HepG2 (cell line): ENCODE data around the gene ABL2. TPM values are rescaled to one million over a fixed set of nuclear protein-coding genes. Genes with fewer than 3 reads are reported as not detected.

Experiments
- ATAC-seq: fragments of 200-7000 bp; cut with Tn5 transposase; 3 replicates; pipeline ENCODE4 v1.9.1; 2020; ENCODE audit warnings: mild to moderate bottlenecking, moderate library complexity
- BruUV-seq: library from RNA; stranded (reverse); fragments of 400-500 nt; replicated peaks from 2 replicates; lab custom pipeline; 2021; lab: Mats Ljungman, UMichigan
- CTCF ChIA-PET: fragments of 300-600 bp; formaldehyde crosslinking; extraction: SDS; loops from one replicate; lab custom pipeline; 2021; ENCODE audit warnings: low total read pairs, inconsistent platforms, low intra/inter-chr PET ratio; lab: Yijun Ruan, JAX
- POLR2A ChIA-PET: fragments of 350-600 bp; sonication (Branson Sonifier 250); formaldehyde crosslinking; loops from one replicate; lab custom pipeline; 2020; ENCODE audit warnings: antibody characterized with exemption, inconsistent platforms; lab: Yijun Ruan, JAX
- DNase-seq: peaks from one replicate; pipeline ENCODE4 v3.0.0-alpha.2; 2015; ENCODE audit warnings: low spot score
- FAIRE-seq: peaks from 3 replicates; lab custom pipeline; 2011; peaks lifted over from hg19 to GRCh38; lab: Jason Lieb, UNC
- H2AFZ ChIP-seq: one replicate; pipeline ENCODE4 v1.6.1; 2011; ENCODE audit warnings: low read length, inconsistent platforms
- H3K27ac ChIP-seq: fragments of 300-600 bp; 3 replicates; pipeline ENCODE4 v1.8.0; 2011; ENCODE audit warnings: mixed run types, mild to moderate bottlenecking, mixed read lengths, low read length, inconsistent platforms; ENCODE audit not compliant: insufficient read depth; ENCODE audit errors: extremely low read length
- H3K27me3 ChIP-seq, 2 experiments: fragments of 200-600 bp in 1 of 2; 2 replicates in 1 of 2; 3 replicates in 1 of 2; pipeline versions ENCODE4 v1.6.0 to v1.8.0; 2011; ENCODE audit warnings: low read length in 2 of 2, mild to moderate bottlenecking in 2 of 2, moderate library complexity in 2 of 2, inconsistent platforms in 1 of 2; ENCODE audit not compliant: insufficient read depth in 2 of 2, control insufficient read depth in 1 of 2
- H3K36me3 ChIP-seq, 2 experiments: fragments of 200-600 bp in 1 of 2; replicated peaks in 1 of 2; 2 replicates in 1 of 2; 3 replicates in 1 of 2; pipeline versions ENCODE4 v1.5.1 to v1.8.0; 2011; ENCODE audit warnings: low read length in 2 of 2, inconsistent platforms in 1 of 2; ENCODE audit not compliant: insufficient read depth in 2 of 2, control insufficient read depth in 1 of 2
- H3K4me1 ChIP-seq: 2 replicates; pipeline ENCODE4 v1.5.1; 2012; ENCODE audit warnings: low read length, inconsistent platforms; ENCODE audit not compliant: insufficient read depth
- H3K4me2 ChIP-seq: 2 replicates; pipeline ENCODE4 v1.6.0; 2011; ENCODE audit warnings: low read depth, low read length, inconsistent platforms
- H3K4me3 ChIP-seq, 3 experiments: fragments of 200-600 bp in 1 of 3; sonication (generic), shearing (Covaris generic) in 1 of 3; replicated peaks in 1 of 3; 2 replicates each; pipeline ENCODE4 v1.5.1; 2011 to 2016; ENCODE audit warnings: low read length in 3 of 3, inconsistent platforms in 2 of 3, low read depth in 2 of 3, mild to moderate bottlenecking in 2 of 3, control low read depth in 1 of 3, mixed read lengths in 1 of 3; ENCODE audit not compliant: insufficient read depth in 1 of 3
- H3K79me2 ChIP-seq: one replicate; pipeline ENCODE4 v1.6.1; 2011; ENCODE audit warnings: low read length, inconsistent platforms; ENCODE audit not compliant: insufficient read depth
- H3K9ac ChIP-seq: 2 replicates; pipeline ENCODE4 v1.6.0; 2011; ENCODE audit warnings: mild to moderate bottlenecking, low read depth, low read length, inconsistent platforms; ENCODE audit not compliant: insufficient read depth
- H3K9me3 ChIP-seq: 2 replicates; pipeline ENCODE4 v1.5.1; 2012; ENCODE audit warnings: mild to moderate bottlenecking, low read length
- H4K20me1 ChIP-seq: 2 replicates; pipeline ENCODE4 v1.6.0; 2011; ENCODE audit warnings: inconsistent platforms, mild to moderate bottlenecking, low read length, moderate library complexity; ENCODE audit not compliant: insufficient read depth
- CENPT ChIP-seq: sonication (generic); formaldehyde crosslinking; IDR thresholded peaks from 2 replicates; pipeline ENCODE4 v1.8.0; 2022; ENCODE audit warnings: low read depth, mild to moderate bottlenecking, moderate library complexity, missing genetic modification reagents
- DRAP1 ChIP-seq: IDR thresholded peaks from 2 replicates; pipeline ENCODE4 v1.6.1; 2016; ENCODE audit warnings: missing genetic modification reagents, missing compliant biosample characterization
- EP300 ChIP-seq, 3 experiments: sonication (generic) in 1 of 3; formaldehyde crosslinking in 1 of 3; IDR thresholded peaks; 2 replicates each; pipeline versions ENCODE4 v1.5.1 to v1.6.1; 2011 to 2020; ENCODE audit warnings: low read depth in 2 of 3, low read length in 2 of 3, borderline replicate concordance in 1 of 3, improper control_type of control experiment in 1 of 3, mild to moderate bottlenecking in 1 of 3, missing genetic modification reagents in 1 of 3, moderate library complexity in 1 of 3
- ZSCAN21 ChIP-seq: sonication (generic); formaldehyde crosslinking; IDR thresholded peaks from 2 replicates; pipeline ENCODE4 v1.8.0; 2022; ENCODE audit warnings: mild to moderate bottlenecking, missing genetic modification reagents, moderate library complexity, borderline replicate concordance
- WGBS: methylation state at CpG from one replicate; pipeline ENCODE4 v1.1.6; 2017; ENCODE audit warnings: low lambda C conversion rate; 5-methylcytosine and 5-hydroxymethylcytosine counted together
- in situ Hi-C: cut with HindIII; loops from 2 replicates; pipeline ENCODE4 v1.10.0; 2017; ENCODE audit warnings: low pct_unique_long_range_greater_than_20kb; ENCODE audit not compliant: extremely low pct_ligation_motif_present
- intact Hi-C: fragments of 100-400 bp; cut with micrococcal nuclease; formaldehyde crosslinking; loops from one replicate; pipeline ENCODE4 v1.10.0; 2022; ENCODE audit not compliant: unreplicated experiment
- polyA plus RNA-seq, 8 experiments: library from polyadenylated mRNA; depleted of rRNA in 3 of 8; stranded (reverse) in 7 of 8; unstranded in 1 of 8; fragments of >200 nt; fragmentation: Illumina TruSeq in 4 of 8; extraction: Trizol in 4 of 8; gene quantifications; 2 replicates each; pipeline versions ENCODE4 v1.2.1 to v1.2.3, GENCODE V29; 2011 to 2016; ENCODE audit warnings: low read depth in 4 of 8, missing spikeins in 1 of 8, mixed read lengths in 1 of 8; ENCODE audit not compliant: insufficient read depth in 1 of 8
- total RNA-seq, 5 experiments: library from RNA; depleted of rRNA; stranded (reverse); fragments of >200 nt; fragmentation: Illumina TruSeq; extraction: Trizol; gene quantifications; 2 replicates each; pipeline ENCODE4 v1.2.3, GENCODE V29; 2016; ENCODE audit warnings: low read depth in 1 of 5
- TF ChIP-seq, protein P1 (sequence below): sonication (generic); IDR thresholded peaks from 2 replicates; pipeline ENCODE4 v1.6.1; 2016; ENCODE audit warnings: low read depth, borderline replicate concordance

Gene ABL2
- total and polyA plus RNA-seq, 2 of the 13 experiments (the other 11 are each of a cell fraction or from before 2014, with no cell fraction given): 5.8 to 6.0 TPM

DNA sequence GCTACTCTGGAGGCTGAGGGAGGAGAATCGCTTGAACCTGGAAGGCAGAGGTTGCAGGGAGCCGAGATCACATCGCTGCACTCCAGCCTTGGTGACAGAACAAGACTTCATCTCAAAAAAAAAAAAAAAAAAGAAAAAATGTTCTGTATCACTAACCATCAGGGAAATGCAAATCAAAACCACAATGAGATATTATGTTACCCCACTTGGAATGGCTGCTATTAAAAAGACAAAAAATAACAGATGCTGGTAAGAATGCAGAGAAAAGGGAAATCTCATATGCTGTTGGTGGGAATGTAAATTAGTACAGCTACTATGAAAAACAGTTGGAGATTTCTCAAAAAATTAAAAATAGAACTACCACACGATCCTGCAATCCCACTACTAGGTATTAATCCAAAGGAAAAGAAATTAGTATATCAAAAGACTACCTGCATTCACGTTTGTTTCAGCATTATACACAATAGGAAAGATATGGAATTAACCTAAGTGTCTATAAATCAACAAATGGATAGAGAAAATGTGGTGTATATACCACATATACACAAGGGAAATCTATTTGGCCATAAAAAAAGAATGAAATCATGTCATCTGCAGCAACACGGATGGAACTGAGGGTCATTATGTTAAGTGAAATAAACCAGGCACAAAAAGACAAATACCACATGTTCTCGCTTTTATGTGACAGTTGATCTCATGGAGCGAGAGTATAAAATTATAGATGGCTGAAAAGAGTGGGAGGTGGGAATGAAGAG lies 62.6 kb downstream of the ABL2 start (continued):
- TF ChIP-seq DRAP1 (CRISPR knock-in tag): no peak
- TF ChIP-seq ZSCAN21 (CRISPR knock-in tag): no peak

DNA sequence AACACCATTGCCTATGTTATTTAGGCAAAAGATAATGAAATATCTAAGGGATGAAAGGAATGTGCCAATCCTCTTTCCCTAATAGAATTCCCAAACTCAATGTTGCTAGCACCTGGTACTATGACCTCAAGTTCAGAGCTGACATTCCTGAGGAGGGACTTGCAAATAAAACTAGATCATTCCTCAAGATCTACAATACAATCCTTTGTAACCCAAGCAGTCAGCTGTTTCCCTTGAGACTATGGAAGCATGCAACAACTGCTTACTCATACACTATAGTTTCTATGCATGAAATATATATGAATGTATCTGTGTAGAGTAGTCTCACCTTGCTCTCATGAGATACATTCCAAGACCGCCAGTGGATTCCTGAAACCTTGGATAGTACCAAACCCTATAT lies 65.0 kb downstream of the ABL2 start:
- ChIA-PET CTCF (no interaction called here), POLR2A (no interaction called here)
- no peak overlapping the region for H2AFZ ChIP-seq
- H3K27ac ChIP-seq: no peak overlapping the region
- no TSS peak for BruUV-seq
- no peak overlapping the region for H3K4me2 ChIP-seq
- 92% methylated on average over 1 of the region's 1 CpG for WGBS
- H3K9me3 ChIP-seq: no peaks in the 10 kb centered on the region
- FAIRE-seq (no peak), ATAC-seq (no peak), DNase-seq (peak; percentile 45)
- H4K20me1 ChIP-seq: no peaks in the 10 kb centered on the region
- no peak overlapping the region for H3K9ac ChIP-seq
- H3K36me3 ChIP-seq: no peaks in the 10 kb centered on the region; a peak in 1 of 5 replicates
- H3K4me3 ChIP-seq: no peak overlapping the region
- TF ChIP-seq, protein P1, sequence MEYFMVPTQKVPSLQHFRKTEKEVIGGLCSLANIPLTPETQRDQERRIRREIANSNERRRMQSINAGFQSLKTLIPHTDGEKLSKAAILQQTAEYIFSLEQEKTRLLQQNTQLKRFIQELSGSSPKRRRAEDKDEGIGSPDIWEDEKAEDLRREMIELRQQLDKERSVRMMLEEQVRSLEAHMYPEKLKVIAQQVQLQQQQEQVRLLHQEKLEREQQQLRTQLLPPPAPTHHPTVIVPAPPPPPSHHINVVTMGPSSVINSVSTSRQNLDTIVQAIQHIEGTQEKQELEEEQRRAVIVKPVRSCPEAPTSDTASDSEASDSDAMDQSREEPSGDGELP: 0 out of 2 replicates have a peak, but pooled peaks have one; percentile 13
- TF ChIP-seq CENPT (CRISPR knock-in tag) (no peak), EP300 (IDR thresholded peaks at IDR 0.05; ENCODE audit: low read depth in 2 of 2, low read length in 2 of 2) (peak in 1 of 2 experiments; percentile 13; a peak in 1 of 4 replicates), EP300 (CRISPR knock-in tag; IDR thresholded peaks at IDR 0.05; ENCODE audit: borderline replicate concordance) (no peak)
- no peaks in the 10 kb centered on the region for H3K27me3 ChIP-seq
- peaks cover 24% of the 10 kb centered on the region for H3K4me1 ChIP-seq
- peaks cover 39% of the 10 kb centered on the region for H3K79me2 ChIP-seq
- intact Hi-C loops: no loop called here
- in situ Hi-C loops: no loop called here
